Choroid plexus epithelial cell (primary cell): ENCODE results near the gene TIMP1.

Source experiments
- DNase-seq: peaks from one replicate; pipeline ENCODE4 v3.0.0-alpha.2; 2010; ENCODE audit warnings: low read depth
- H3K4me3 ChIP-seq: 2 replicates; pipeline ENCODE4 v1.5.1; 2011; ENCODE audit warnings: low read depth, mild to moderate bottlenecking, control low read depth, low read length, moderate library complexity
- TF ChIP-seq, protein P1 (sequence below): conservative IDR thresholded peaks from 2 replicates; pipeline ENCODE4 v1.5.1; 2011; ENCODE audit warnings: low read depth, mild to moderate bottlenecking, control low read depth, inconsistent platforms, low read length, moderate library complexity

TIMP1 gene

DNA sequence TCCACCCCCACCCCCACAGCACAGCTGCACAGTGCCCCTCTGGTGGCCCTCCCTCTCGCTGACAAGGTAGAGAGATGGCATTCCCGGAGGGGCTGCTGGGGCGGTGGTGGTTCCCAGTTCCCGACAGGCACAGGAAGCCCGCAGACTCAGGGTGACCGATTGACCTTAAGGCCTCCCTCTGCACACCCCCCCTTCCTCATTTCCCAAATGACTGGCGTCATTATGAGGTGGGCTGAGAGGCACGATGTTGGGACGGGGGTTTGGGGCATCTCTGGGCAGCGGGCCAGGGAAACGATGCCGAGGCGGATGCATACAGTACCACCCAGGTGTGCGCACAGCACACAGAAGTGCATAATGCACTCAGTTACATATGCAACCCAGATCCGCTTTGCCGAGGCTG, 3.5 kb upstream of the TIMP1 start:
- no peak overlapping the region for H3K4me3 ChIP-seq
- TF ChIP-seq, protein P1, sequence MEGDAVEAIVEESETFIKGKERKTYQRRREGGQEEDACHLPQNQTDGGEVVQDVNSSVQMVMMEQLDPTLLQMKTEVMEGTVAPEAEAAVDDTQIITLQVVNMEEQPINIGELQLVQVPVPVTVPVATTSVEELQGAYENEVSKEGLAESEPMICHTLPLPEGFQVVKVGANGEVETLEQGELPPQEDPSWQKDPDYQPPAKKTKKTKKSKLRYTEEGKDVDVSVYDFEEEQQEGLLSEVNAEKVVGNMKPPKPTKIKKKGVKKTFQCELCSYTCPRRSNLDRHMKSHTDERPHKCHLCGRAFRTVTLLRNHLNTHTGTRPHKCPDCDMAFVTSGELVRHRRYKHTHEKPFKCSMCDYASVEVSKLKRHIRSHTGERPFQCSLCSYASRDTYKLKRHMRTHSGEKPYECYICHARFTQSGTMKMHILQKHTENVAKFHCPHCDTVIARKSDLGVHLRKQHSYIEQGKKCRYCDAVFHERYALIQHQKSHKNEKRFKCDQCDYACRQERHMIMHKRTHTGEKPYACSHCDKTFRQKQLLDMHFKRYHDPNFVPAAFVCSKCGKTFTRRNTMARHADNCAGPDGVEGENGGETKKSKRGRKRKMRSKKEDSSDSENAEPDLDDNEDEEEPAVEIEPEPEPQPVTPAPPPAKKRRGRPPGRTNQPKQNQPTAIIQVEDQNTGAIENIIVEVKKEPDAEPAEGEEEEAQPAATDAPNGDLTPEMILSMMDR, result no peak
- no peak for DNase-seq

DNA sequence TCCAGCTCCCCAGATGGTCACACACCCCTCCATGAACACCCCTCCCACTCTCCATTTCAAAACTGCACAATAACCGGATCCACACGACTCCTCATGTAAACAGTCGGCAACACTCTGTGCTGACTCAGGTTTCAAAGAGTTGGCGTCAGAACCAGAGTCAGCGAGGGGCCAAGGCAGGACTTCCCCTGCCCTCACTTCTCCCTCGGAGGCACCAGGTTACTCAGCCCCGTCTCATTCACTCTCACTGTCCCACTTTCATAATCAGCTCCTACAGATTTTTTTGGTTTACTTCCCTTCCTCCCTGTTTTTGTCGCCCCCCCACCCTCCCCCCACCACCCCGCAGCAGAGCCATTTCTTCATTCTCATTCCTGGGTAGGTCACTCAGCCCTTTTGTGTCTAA, 2.7 kb upstream of the TIMP1 start:
- H3K4me3 ChIP-seq, result no peak overlapping the region
- TF ChIP-seq, protein P1, result no peak
- DNase-seq, result peak; percentile 87

DNA sequence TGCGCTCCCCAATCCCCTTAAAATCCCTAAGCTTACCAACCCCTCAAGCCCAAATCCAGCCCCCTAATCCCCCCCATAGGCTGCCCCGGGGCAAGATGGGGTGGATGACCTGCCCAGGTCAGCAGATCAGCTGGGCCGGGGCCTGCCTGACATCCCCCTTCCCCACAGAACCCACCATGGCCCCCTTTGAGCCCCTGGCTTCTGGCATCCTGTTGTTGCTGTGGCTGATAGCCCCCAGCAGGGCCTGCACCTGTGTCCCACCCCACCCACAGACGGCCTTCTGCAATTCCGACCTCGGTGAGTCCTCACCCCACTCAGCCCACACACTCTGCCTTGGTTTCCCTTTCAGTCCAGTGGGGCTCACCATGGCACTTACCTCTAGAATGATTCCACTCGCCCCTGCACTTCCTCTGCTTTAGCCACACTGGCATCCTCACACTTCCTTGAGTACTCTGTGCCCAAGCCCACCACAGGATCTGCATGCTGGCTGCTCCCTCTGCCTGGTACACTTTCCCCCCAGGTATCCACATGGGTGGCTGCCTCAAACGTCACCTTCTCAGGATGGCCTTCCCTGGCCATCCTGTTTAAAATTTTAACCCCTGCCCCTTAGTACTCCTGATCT, 1.1 kb downstream of the TIMP1 start:
- TF ChIP-seq, protein P1, result no peak
- DNase-seq, result no peak
- H3K4me3 ChIP-seq, result peak overlapping the region; percentile 75

DNA sequence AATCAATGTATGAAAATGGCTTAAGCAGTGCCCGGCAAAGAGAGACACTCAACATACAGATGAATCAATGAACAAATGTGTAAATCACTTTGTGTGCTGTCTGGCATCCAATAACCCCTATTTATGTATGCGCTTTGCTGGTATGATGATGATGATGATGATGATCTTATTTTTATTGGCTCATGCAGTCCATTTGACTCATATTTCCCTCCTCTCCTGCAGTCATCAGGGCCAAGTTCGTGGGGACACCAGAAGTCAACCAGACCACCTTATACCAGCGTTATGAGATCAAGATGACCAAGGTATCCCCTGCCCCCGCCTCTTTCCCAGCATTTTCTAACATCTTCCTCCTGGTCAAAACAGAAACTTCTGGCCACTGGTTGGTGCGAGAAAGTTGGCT, 2.5 kb downstream of the TIMP1 start:
- no peak for DNase-seq
- H3K4me3 ChIP-seq, result peak overlapping the region; percentile 75
- TF ChIP-seq, protein P1, result no peak

DNA sequence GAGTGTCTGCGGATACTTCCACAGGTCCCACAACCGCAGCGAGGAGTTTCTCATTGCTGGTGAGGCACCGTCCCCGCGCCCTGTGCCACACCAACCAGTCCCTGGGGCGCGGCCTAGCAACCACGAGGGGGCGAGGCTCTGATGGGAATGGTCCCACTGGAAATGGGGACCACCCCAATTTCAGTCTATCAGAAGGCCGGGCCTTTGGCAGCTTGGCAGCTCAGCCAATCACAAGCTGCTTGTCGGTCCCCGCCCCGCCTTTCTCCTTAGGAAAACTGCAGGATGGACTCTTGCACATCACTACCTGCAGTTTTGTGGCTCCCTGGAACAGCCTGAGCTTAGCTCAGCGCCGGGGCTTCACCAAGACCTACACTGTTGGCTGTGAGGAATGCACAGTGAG, 3.0 kb downstream of the TIMP1 start:
- TF ChIP-seq, protein P1, result no peak
- no peak for DNase-seq
- H3K4me3 ChIP-seq, result peak overlapping the region; percentile 75

DNA sequence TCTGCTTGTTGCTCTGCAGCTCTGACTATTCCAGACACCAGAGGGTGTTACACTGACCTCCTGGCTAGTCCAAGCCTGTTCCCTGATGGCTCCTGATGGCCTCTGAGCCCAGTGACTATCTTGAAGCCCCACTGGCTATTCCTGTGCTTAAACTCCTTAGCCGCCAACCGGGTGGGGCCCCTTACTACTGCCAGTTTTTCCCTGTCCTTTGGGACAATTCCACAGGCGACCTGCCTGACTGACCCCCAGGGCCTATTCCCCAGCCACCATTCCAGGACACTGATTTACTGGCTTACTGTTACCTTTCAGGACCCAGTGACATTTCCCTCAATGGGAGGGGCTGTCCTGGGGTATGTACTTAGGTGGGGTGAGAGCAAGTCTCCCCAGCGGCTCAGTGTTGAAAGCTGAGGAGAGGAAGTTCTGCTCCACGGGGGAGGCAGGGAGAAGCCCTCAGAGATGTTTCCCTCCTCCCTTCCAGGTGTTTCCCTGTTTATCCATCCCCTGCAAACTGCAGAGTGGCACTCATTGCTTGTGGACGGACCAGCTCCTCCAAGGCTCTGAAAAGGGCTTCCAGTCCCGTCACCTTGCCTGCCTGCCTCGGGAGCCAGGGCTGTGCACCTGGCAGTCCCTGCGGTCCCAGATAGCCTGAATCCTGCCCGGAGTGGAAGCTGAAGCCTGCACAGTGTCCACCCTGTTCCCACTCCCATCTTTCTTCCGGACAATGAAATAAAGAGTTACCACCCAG, 4.0 kb downstream of the TIMP1 start:
- peak overlapping the region; percentile 75 for H3K4me3 ChIP-seq
- TF ChIP-seq, protein P1, result peak; percentile 8
- no peak for DNase-seq
